GM19035 (cell line): ENCODE measurements around the gene PRKRIP1.
"Not testable (repeated sequence)": the region's sequence is repeated elsewhere in the genome, so short reads cannot be mapped to it uniquely, and the experiment has no call there.

Experiments used
- ATAC-seq: cut with Tn5 transposase; IDR thresholded peaks from one replicate; pipeline ENCODE4 v1.9.1; 2021; ENCODE audit not compliant: unreplicated experiment

Gene PRKRIP1

GRCh38 chr7:102429141-102429899 lies 33.2 kb downstream of the PRKRIP1 start:
- no peak for ATAC-seq

GRCh38 chr7:102431617-102432298 lies 35.6 kb downstream of the PRKRIP1 start:
- ATAC-seq: no peak

- peak; percentile 36 for ATAC-seq
Observed at GRCh38 chr7:102432442-102433218, 36.5 kb downstream of the PRKRIP1 start.

GRCh38 chr7:102433219-102434038 lies 37.3 kb downstream of the PRKRIP1 start, which contains the start of gene ORAI2:
ORAI2 (plus strand) TSS chr7:102433575; CDS start chr7:102438957, 5,382 bp downstream.
- ATAC-seq: peak; percentile 62

- ATAC-seq: peak; percentile 2
Observed at GRCh38 chr7:102434039-102434486, 37.9 kb downstream of the PRKRIP1 start.

GRCh38 chr7:102436118-102436517 lies 40.0 kb downstream of the PRKRIP1 start:
- ATAC-seq: no peak

GRCh38 chr7:102439963-102440795 lies 44.0 kb downstream of the PRKRIP1 start:
- ATAC-seq: no peak

GRCh38 chr7:102444961-102445673 lies 49.0 kb downstream of the PRKRIP1 start:
- ATAC-seq: peak; percentile 55

- no peak for ATAC-seq
Observed at GRCh38 chr7:102445674-102446071, 49.5 kb downstream of the PRKRIP1 start.

GRCh38 chr7:102446387-102447156 lies 50.4 kb downstream of the PRKRIP1 start:
- ATAC-seq: no peak

GRCh38 chr7:102447311-102447710 lies 51.1 kb downstream of the PRKRIP1 start:
- no peak for ATAC-seq

- ATAC-seq: no peak
Observed at GRCh38 chr7:102449136-102449535, 53.0 kb downstream of the PRKRIP1 start.

- ATAC-seq: no peak
Observed at GRCh38 chr7:102450242-102450641, 54.1 kb downstream of the PRKRIP1 start.

- no peak for ATAC-seq
Observed at GRCh38 chr7:102451371-102452054, 55.4 kb downstream of the PRKRIP1 start.

- ATAC-seq: no peak
Observed at GRCh38 chr7:102452451-102452850, 56.3 kb downstream of the PRKRIP1 start.

GRCh38 chr7:102453319-102453718 lies 57.2 kb downstream of the PRKRIP1 start:
- ATAC-seq: no peak

GRCh38 chr7:102454468-102454867 lies 58.3 kb downstream of the PRKRIP1 start:
- ATAC-seq: no peak

GRCh38 chr7:102454932-102455331 lies 58.8 kb downstream of the PRKRIP1 start:
- ATAC-seq: not testable (repeated sequence)
